ENCODE measurements around the gene AR.

Gene AR

GRCh38 chrX:67543818-67544217, at the start of gene AR:
Gene AR (plus strand): TSS chrX:67544021. CDS start chrX:67545147, 1,126 bp downstream.
- DNase-seq (ENCODE audit: low spot score), result no peak

GRCh38 chrX:67500617-67501016, 43.2 kb upstream of the AR start:
- DNase-seq (ENCODE audit: low spot score), result no peak

GRCh38 chrX:67503004-67503403, 40.8 kb upstream of the AR start:
- DNase-seq (ENCODE audit: low spot score), result no peak

- no peak for DNase-seq (ENCODE audit: low spot score)
Observed at GRCh38 chrX:67503453-67503852, 40.4 kb upstream of the AR start.

- DNase-seq (ENCODE audit: low spot score), result no peak
Observed at GRCh38 chrX:67520671-67521070, 23.1 kb upstream of the AR start.

- no peak for DNase-seq (ENCODE audit: low spot score)
Observed at GRCh38 chrX:67523002-67523681, 20.7 kb upstream of the AR start.

- no peak for DNase-seq (ENCODE audit: low spot score)
Observed at GRCh38 chrX:67523932-67524331, 19.9 kb upstream of the AR start.

GRCh38 chrX:67524428-67524827, 19.4 kb upstream of the AR start:
- no peak for DNase-seq (ENCODE audit: low spot score)

- no peak for DNase-seq (ENCODE audit: low spot score)
Observed at GRCh38 chrX:67524950-67525691, 18.7 kb upstream of the AR start.

GRCh38 chrX:67536564-67536963, 7.3 kb upstream of the AR start:
- DNase-seq (ENCODE audit: low spot score), result no peak

- no peak for DNase-seq (ENCODE audit: low spot score)
Observed at GRCh38 chrX:67538383-67538782, 5.4 kb upstream of the AR start.

- no peak for DNase-seq (ENCODE audit: low spot score)
Observed at GRCh38 chrX:67544281-67545035, 637 bp downstream of the AR start.

- no peak for DNase-seq (ENCODE audit: low spot score)
Observed at GRCh38 chrX:67545036-67545821, 1.4 kb downstream of the AR start.

- no peak for DNase-seq (ENCODE audit: low spot score)
Observed at GRCh38 chrX:67545893-67546495, 2.2 kb downstream of the AR start.

- no peak for DNase-seq (ENCODE audit: low spot score)
Observed at GRCh38 chrX:67546496-67547423, 2.9 kb downstream of the AR start.

GRCh38 chrX:67555578-67556203, 11.9 kb downstream of the AR start:
- DNase-seq (ENCODE audit: low spot score), result no peak

- DNase-seq (ENCODE audit: low spot score), result no peak
Observed at GRCh38 chrX:67558267-67558666, 14.4 kb downstream of the AR start.

- no peak for DNase-seq (ENCODE audit: low spot score)
Observed at GRCh38 chrX:67563469-67564448, 19.9 kb downstream of the AR start.

GRCh38 chrX:67564475-67564874, 20.7 kb downstream of the AR start:
- DNase-seq (ENCODE audit: low spot score), result no peak

Measured in HuH-7.5 (cell line).